CD4-positive, alpha-beta T cell treated with Interleukin-15 for 4 hours (primary cell): ENCODE data around the gene KIZ.

Experiments
- DNase-seq: peaks from one replicate; pipeline ENCODE4 v3.0.0-alpha.2; 2020; ENCODE audit warnings: low spot score

KIZ gene

GRCh38 chr20:21125849-21126580, at the start of gene KIZ:
KIZ (plus strand) TSS chr20:21126082; CDS start chr20:21126116, 34 bp downstream.
- DNase-seq, result peak; percentile 97

GRCh38 chr20:21077809-21078345, 48.0 kb upstream of the KIZ start:
- no peak for DNase-seq

DNA sequence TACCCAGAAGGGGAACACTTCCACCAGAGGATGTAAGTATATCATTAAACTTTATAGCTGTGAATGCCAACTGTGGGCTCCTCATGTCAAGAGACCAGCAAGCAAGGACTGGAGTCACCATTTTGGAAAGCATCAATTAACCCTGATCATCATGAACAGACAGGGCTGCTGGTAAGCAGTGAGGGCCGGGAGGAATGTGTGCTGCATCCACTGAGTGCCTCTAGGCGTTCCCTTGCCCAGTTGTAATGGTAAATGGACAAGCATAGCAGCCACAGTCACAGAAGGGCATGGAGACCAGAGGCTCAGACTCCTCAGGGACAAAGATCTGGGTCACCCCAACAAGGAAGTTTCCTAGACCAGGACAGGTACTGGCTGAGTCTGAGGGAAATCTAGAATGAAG, 43.3 kb upstream of the KIZ start:
- no peak for DNase-seq

DNA sequence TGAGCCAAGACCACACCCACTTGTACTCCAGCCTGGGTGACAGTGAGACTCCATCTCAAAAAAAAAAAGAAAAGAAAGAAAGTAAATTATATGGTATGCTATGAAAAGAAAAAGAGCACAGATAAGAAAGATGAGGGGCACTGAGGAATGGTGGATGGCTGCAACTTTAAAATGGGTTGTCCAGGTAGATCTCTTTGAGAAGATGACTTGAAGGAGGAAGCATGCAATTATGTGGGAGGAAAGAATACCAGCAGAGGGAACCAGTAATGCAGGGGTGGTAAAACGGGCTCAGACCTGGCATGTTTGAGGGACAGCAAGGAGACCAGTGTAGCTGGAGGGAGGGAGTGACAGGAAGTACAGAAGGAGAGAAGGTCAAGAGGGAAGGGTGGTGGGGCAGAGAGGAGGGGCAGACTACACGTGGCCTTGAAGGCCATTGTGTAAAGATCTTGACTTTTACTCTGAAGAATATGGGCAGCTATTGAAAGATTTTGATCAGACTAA, 42.0 kb upstream of the KIZ start:
- no peak for DNase-seq

- DNase-seq, result no peak
Measured at GRCh38 chr20:21087862-21088540, 37.9 kb upstream of the KIZ start.

GRCh38 chr20:21089391-21089790, 36.5 kb upstream of the KIZ start:
- no peak for DNase-seq

DNA sequence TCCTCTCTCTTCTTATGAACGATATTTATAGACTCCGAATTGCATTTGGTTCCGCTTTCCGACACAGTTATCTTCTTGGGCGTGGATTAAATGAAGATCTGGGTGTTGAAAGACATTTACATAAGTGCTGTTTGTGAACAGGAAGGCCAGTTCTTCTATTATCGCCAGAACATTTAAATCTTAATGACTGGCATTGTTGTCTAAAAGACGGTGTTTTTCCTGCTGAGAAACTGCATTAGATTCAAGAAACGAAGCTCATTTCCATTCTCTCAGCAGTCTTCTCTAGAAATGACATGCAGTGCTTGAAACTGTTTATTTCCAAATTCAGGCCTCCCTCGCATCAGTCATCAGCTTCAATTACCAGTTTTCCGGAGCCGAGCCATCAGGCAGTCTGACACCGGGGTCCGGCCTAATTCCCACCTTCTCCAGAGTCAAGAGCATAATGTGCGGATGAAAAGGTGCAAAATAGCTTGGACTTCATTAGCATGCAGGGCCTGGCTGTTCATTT, 35.7 kb upstream of the KIZ start:
- no peak for DNase-seq

DNA sequence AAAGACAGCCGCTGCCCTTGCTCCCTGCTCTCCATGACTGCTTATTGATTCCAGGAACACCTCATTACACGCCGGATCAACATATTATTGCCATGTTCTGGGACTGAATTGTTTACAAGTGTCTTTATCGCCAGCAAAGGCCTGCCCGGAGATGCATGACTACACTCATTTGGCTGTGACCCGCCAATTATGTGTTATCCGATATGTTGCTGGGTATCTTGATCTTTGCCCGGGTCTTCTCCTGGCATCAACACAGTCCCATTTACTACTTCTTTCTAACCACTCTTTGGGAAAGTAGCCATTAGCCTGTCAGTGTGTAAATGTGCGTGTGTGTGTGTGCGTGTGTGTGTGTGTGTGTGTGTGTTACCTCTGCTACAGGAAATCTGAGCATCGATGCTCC, 35.2 kb upstream of the KIZ start:
- no peak for DNase-seq

GRCh38 chr20:21092806-21093205, 33.1 kb upstream of the KIZ start:
- DNase-seq, result no peak

- no peak for DNase-seq
Measured at GRCh38 chr20:21096321-21097043, 29.4 kb upstream of the KIZ start.

GRCh38 chr20:21099751-21100577, 25.9 kb upstream of the KIZ start:
- DNase-seq, result peak; percentile 37

- DNase-seq, result peak; percentile 14
Measured at GRCh38 chr20:21100578-21101452, 25.1 kb upstream of the KIZ start.

DNA sequence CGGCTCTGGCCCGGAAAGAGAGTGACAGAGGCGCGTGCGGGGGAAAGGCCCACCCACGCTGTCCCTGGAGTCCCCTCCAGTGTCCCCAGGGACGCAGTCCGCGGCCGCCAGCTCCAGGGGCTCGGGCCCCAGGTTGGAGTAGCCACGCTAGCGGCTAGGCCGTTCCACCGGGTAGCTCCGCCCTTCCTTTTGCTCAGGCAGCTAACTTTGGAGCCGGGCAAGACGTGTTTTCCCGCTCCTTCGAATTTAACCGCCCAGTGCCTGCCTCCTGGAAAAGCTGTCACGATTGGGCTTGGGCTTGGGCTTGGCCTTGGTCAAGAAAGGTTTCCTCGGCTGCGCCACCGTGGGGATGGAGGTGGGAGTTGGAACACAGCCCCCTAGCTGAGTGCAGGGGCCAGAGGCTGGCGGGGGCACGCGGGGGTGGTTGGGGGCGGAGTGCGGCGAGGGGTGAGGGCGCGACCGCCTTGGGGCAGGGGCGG, 24.4 kb upstream of the KIZ start:
- no peak for DNase-seq

- no peak for DNase-seq
Measured at GRCh38 chr20:21101932-21102575, 23.8 kb upstream of the KIZ start.

DNA sequence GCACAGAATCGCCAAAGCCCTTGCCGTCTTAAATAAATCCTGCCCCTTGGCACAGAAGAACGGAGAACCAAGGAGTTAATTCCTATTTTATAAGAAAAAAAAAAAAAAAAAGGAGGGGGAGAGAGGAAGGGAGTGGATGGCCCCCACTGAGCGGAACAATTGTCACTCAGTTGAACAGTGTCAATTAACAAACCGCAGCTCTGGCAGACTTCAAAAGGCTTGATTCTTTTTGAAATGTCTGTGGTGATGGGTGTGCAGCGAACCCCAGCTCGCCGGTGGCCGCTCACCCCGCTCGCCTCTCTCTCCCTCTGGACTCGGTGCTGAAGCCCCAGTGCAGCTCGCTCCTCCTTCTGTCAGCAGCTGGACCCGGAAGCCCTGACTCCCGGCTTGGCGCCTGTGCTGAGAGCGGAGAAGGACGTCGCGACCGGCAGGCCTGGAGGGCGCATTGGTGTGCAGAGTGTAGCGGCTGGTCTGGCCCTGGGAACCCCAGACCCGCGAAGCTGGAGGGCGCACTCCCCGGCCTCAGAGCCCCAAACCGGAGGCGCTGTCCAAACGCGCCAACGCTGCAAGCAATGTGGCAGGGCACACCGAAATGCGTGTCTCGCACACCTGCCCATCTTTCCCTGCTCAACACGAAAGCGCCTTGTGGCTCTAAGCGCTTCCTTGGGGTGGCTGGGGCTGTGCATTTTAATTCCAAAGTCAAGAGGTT, 23.1 kb upstream of the KIZ start:
- peak; percentile 30 for DNase-seq

GRCh38 chr20:21103582-21104465, 22.1 kb upstream of the KIZ start:
- no peak for DNase-seq

DNA sequence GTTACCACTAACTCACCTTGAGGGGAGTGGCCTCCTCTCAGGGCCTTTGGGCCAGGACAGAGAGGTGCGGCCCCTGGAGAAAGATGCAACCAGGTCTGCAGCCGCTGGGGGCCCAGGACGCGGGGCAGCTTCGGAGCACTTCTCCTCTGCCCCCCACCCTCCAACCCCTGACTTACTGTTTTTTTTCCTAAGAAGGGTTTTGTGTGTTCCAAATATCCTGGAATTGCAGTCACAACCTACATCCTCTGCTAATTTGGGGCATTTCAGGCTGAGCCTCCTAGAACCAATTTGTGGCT, 21.5 kb upstream of the KIZ start:
- DNase-seq, result no peak

DNA sequence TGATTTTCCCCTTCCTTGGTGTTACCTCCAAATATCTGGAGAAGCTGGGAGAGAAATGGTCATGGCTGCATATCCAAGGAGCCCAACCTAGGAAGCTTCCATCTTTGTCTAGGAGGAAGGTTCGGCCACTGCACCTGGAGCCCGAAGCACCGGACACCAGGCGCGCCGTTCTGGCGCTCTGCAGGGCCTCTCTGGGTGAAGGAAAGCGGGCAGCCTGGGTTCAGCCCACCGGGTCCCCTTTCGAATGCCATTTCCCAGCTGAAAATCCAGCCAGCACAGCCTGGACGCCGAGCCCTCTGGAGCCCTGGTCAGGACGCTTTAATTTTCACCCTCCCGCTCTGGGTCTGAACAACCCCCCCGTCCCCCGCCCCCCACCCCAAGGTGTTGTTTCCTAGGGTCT, 21.0 kb upstream of the KIZ start:
- no peak for DNase-seq
